ENCODE results near the gene TMEM42.
A peak's percentile ranks its signal among the peaks of the same experiment; 100 is the strongest.

The TMEM42 gene

DNA sequence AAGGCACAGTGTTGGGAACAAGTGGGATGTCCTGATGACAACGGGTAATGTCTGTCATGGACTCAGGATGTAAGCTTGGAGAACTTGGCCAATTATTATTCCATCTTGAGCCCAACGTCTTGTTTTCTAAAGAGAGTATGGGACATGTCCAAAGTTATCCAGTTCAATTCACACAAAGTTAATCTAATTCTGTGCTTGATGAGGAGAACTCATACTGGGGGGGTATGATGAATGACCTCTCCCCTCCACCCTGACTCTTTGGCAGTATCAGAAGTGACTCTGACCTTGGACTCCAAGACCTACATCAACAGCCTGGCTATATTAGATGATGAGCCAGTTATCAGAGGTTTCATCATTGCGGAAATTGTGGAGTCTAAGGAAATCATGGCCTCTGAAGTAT, 49.0 kb downstream of the TMEM42 start:
- no peak for DNase-seq (ENCODE audit: low read depth, low spot score)

GRCh38 chr3:44913868-44914468, 52.3 kb downstream of the TMEM42 start:
- DNase-seq (ENCODE audit: low read depth, low spot score): peak; percentile 33

DNA sequence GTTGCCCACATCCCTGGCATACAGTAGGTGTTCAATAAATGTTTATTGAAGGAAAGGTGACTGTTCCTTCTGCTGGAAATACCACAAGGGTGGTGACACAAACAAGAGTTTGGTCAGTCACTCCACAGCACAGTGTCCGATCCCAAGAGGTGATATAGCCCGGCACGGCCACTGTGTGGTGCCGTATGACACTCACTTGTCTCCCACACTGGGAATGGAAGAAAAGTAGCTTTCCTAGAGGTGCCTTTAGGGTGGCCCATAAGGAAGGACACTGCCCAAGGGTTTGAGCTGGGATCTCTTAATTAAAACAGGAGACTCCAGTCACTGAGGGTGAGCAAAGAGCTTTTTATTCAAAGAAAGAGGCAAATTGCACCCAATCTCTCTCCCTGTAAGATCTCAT, 53.2 kb downstream of the TMEM42 start:
- DNase-seq (ENCODE audit: low read depth, low spot score): no peak
